GM19328 (cell line): Measurements from ENCODE around the gene RPL38.

ENCODE experiments used
- ATAC-seq: cut with Tn5 transposase; IDR thresholded peaks from one replicate; pipeline ENCODE4 v1.9.1; 2021; ENCODE audit warnings: mild to moderate bottlenecking, moderate library complexity; ENCODE audit not compliant: unreplicated experiment

The RPL38 gene

DNA sequence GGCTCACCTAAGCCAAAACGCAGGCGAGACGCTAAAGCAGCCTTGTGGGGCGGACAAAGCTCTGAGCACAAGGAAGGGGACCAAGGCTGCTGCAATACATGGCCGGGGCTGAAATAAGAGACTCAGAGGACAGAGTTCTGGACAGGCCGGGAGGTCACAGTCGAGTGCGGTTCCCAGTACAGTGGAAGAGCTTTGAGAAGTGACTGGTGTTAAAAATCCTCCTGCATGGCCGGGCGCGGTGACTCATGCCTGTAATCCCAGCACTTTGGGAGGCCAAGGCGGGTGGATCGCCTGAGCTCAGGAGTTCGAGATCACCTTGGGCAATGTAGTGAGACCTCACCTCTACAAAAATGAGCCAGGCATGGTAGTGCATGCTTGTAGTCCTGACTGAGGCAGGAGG is 20.4 kb downstream of the RPL38 start:
- ATAC-seq, result no peak

DNA sequence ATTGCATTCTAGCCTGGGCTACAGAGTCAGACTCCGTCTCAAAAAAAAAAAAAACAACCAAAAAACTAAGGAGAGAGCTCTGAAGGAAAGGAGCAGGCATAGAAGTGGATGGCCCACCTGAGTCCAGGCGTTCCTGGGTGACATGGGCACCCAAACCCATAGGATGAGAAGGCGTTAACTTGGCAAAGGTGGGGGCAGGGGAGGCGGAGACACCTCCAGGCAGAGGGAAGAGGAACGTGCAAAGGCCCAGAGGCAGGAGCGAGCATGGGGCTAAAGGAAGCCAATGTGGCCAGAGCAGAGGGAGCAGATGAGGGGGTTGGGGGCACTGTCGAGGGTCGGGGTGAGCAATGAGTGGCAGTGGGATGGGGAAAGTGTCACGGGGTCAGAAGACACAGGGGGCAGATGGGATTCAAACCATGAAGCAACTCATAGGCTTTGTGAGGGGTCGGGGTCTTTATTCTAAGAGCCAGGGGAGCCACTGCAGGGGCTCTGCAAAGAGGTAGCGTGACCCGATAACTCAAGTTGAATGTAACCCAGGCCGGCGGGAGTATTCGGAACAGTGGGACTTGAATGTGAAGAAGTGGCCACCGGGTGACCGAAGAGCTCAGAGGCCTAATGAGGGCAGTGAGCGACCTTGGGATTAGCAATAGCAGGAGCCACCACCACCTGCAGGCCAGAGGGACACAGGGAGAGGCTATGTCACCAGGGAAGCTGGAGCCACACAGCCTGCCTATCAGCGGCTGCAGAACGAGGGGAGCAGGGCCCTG is 21.7 kb downstream of the RPL38 start:
- no peak for ATAC-seq

DNA sequence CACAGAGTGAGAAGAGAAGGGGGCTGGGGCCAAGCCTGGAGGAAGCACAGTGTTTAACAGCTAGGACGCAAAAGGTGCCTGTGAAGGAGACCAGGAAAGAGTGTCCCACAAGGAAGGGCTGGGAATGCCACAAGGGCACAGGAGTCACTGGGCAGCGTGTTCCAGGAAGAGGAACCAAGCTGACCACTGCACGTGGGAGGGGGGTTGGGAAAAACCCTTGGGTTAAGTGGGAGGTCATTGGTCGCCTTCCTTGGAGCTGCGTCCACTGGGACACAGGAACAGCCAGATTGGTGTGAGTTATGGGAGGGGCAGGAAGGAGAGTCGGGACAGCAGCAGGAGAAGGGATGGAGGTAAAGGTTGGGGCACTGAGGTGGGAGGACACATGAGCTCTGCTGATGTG is 22.8 kb downstream of the RPL38 start:
- no peak for ATAC-seq

DNA sequence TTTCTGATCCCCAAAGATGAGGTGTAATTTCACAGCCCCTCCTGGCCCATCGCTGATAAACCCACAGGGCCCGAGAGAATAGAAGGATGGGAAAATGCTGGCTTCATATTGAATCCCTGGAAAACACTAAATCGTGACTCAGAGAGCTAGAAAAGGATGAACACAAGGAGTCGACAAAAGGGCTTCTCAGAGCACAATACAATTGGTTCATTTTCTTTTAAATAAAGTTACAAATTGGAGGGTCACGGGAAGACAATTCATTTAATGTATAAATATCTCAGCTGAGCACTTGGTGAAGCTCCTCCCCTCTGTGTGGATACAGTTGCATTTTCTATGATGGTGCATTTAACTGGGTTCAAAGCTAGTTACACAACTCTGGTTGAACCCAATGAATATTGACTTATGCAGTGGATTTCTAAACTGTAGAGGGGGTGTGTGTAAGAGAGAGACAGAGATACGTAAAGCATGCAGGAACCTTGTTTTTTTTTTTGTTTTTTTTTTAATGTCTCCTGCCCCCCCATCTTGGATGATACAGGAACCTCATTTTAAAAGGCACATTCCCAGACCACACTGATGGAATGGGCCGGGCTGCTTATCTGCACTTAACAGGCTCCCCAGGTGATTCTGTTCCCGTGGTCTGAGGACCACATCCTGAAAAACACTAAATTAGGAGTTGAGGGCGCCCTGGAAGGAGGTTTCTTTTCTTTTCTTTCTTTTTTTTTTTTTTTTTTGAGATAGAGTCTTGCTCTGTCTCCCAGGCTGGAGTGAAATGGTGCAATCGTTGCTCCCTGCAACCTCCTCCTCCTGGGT is 24.0 kb downstream of the RPL38 start:
- no peak for ATAC-seq

DNA sequence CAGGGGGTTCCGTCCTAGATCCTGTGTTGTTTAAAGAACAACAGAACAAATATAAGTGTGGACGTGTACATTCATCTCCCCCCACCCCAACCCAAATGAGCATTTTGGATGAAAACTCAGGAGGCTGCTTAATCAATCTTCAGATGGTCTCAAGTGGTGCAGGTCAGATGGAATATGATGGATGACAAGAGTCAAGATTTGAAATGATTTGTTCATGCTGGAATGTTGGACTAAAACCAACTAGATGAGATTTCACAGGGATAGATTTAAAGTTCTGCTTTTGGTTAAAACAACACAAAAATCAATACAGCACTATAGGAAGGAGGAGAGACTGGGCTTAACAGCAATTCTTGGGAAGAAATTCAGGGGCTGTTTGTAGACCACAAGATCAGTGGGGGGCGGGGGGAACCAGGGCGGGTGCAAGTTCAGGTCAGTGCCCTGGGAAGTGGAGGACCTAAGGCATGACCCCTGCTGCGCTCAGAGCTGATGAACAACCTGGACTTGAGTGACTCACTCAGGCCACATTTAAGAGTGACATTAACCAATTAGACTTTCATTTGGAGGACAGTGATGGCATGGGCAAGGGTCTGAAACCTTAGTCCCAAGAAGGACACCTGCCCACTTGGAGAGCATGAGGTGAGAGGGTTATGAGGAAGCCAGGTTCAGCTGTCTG is 25.0 kb downstream of the RPL38 start:
- no peak for ATAC-seq

DNA sequence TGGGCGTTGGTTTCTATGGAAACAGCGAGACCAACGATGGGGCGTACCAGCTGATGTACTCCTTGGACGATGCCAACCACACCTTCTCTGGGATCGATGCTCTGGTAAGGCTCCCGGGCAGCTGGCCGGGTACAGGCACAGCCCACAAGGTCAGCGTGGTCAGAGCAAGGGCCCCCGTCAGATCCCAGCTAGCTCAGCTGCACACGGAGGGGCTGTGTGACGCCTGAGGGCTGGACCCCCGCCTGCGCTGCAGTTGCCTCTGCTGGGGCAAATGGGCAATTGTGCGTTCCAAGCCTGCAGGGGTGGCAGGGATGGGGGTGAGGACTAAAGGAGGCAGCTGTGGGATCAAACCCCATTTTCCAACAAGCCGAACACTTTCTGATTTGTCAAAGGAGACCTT is 27.4 kb downstream of the RPL38 start:
- no peak for ATAC-seq

DNA sequence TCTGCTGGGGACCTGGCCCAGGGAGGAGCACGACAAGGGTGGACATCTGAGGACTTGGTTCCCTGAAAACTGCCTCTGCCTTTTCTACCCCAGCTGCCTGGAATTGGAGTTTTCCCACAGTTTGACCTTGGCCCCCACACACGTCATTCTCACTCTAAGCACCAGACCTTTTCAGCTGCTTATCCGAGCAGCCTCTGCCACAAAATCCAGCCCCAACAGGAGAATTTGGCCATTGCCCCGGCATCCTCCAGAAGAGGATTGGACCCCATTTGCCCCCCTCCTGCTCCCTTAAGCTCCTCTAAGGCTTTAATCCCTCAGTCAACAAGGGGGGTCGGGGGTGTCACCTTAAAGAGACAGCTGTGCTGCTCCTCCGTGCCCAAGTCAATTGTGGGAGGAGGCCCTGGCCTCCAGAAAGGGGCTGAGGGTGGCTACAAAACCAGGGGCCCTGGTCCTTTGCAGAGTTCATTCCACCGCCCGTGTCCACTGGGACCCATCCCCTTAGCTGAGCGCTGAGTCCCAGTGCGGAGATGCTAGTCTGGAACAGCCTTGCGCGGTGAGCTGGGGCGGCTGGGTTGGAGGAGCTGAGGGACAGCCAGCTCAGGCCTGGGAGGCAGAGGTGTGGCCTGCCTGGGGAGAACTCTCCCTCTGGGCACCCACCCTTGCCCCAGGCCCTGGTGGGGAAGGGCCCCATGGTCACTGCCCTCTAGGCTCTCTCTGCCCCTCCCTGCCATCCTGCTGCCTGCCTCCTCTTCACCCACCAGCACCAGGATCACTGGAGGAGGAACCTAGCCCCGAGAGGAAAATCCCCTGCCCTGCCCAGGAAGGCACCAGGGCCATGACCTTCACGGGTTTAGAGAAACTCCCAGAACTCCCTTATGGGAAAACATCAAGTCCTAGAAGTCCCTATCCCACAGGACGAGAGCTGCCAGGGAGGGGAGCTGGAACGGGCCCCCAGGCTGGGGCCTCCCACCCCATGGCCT is 28.7 kb downstream of the RPL38 start:
- no peak for ATAC-seq

DNA sequence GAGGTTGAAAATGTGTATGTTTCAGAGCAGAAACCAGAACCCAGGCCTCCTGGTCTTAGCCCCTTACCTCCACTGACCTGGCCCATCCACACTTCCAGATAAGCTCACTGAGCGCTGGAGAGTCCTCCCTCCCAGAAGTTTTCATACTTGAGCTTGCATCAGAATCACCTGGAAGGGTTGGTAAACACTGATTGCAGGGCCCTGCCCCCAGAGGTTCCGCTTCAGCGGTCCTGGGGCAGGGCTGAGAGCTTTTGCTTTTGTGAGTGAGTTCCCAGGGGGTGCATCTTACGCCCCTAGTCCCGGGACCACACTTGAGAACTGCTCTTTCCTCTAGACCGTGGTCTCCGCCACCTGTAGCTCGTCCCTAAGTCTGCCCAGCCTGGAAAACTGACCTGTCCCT is 30.5 kb downstream of the RPL38 start:
- ATAC-seq, result no peak

DNA sequence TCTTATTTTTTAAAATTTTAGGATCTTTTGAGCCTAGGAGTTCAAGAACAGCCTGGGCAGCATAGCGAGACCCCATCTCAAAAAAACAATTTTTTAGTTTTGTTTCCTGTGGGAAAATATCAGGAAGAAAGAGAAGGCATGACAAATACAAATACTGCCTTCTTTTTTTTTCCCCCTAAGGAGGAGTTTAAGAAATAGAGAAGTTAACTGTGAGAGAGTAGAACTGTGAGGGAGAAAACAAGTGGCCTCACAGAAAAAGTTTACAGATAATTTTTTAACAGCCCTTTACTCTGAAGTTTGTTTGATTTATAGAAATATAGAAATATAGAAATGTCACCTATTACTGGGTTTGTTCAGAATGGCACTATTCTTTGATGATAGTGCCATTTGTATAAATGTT is 31.0 kb downstream of the RPL38 start:
- no peak for ATAC-seq

DNA sequence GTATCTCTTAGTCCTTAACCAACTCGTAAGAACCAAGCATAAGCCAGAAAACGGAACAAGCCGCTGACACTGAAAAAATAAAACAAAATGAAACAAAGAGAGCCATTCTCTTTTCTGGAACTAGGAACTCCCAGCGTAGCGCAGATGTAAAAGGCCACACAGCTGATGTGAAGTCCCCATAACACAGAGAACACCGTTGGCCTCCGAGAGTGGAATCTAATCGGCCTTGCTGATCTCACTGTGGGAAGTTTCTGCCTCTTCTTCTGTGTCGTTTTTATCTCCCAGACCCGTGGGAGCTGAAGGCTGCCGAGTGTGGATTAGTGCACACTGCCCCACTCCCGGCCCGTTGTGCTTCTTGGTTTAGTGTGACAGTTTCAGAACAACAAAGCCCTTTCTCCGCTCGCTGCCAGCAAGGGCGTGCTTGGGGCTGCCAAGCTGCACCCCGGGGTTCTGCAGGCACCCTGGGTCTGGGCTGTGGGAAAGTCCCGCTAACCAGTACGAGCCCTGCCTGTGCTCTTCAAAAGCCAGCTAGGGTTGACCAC is 31.6 kb downstream of the RPL38 start:
- no peak for ATAC-seq

DNA sequence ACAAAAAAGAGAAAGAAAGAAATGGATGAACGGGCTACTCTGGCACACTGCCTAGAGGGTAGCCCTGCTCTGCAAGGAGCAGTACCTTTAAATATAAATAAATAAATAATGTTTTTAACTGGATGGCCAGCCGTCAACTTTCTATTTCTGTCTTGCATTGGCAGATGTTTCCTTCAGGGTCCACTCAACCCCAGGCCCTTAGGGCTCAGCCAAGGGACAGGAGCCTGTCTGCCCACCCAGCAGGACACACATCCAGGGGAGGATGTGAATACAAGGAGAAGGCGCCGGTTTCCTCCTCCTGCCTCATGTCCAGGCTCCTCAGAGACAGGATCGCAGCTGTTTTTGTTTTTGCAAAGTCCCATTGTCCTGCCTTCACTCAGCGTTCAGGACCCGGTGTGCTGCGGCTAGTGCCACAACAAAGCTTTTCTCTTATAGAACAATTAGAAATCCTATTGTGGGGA is 32.5 kb downstream of the RPL38 start:
- ATAC-seq, result no peak

DNA sequence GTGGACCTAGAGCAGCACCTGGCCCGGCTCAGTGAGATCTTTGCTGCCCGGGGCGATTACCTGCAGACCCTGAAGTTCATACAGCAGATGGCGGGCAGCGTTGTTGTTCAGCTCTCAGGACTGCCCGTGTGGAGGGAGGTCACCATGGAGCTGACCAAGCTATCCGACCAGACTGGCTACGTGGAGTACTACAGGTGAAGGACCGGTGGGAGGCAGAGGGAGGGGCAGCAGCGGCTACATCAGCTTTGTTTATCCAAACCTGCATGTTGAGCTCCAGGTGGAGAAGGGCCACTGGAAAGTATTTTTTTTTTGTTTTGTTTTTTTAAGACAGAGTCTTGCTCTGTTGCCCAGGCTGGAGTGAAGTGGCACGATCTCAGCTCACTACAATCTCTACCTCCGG is 33.8 kb downstream of the RPL38 start:
- ATAC-seq, result no peak

DNA sequence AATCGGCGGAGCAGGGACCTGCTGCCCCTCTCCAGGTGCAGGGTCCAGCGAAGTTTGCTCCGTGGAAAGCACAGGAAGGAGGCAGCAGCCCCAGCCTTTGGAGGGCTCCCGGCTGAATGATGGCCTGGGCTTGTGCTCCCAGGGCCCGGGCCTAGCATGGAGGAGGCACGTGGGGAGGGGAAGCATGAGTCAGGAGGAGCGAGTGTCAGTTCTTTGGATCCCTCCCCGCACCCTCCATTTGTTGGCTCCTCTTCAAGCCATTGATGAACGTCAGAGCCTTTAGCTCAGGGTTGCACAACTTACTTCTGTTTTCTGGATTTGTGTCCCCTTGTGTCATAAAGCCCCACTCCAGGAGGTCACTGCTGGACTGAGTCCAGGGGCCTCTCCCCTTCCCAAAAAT is 35.7 kb downstream of the RPL38 start:
- no peak for ATAC-seq

DNA sequence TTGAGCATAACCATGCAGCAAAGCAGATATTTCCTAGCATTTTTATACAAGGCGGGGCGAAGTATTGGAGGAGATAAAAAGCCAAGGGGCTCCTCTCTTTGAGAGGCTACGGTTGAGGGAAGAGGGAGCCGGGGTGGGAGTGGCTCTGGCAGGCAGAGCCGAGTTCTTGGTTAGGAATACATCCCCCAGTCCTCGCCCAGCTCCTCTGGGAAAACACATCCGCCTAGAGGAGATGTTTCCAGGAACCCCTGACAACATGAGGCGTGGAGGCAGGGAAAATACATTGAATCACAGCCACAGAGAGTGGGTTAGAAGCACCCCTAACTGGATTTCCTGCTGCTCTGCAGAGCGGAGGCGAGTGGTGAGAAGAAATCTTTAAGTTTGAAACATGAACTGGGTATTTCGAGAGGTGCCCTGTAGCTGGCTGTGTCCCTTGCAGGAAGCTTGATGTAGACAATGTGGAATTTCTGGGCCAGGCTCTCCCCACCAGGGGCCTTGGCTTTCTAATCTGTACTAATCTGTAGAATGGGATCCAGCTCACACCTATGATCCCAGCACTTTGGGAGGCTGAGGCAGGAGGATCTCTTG is 37.2 kb downstream of the RPL38 start:
- ATAC-seq, result no peak

DNA sequence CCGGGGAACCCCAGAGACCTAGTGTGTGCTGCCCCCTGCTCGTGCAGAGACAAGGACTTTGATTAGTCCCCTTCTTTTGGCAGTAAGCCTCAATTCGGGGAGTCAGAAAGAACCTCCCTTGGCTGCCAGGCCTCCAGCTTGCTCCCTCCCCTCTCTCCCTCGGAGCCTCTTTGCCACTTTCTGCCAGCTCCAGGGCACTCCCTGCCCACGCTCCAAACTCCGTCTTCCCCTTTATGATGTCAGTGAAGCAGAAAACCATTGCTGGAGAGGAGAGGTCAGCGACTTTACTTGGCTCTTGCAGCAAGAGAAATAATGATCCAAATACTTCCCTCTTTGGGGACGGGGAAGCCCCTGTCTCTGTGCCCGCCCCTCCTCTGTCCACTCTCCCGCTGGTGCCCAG is 38.0 kb downstream of the RPL38 start:
- ATAC-seq, result no peak

DNA sequence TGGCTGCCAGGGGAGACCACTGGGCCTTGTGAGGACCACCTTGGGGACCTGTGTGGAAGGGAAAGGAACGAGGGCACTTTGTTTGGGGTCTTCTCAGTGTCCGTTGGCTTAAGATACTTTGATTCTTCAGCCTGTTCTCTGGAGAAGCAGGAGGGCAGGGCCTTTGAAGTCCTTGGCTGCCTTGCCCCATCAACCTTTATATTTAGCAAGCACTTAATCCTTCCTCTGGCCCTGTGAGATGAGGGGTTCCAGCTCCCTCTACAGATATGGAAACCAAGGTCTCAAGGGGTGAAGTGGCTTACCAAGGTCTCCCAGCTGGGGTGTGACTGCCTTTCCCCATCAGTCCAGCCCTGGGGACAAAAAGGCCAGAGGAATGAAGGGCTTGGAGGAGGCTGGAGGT is 38.4 kb downstream of the RPL38 start:
- no peak for ATAC-seq

DNA sequence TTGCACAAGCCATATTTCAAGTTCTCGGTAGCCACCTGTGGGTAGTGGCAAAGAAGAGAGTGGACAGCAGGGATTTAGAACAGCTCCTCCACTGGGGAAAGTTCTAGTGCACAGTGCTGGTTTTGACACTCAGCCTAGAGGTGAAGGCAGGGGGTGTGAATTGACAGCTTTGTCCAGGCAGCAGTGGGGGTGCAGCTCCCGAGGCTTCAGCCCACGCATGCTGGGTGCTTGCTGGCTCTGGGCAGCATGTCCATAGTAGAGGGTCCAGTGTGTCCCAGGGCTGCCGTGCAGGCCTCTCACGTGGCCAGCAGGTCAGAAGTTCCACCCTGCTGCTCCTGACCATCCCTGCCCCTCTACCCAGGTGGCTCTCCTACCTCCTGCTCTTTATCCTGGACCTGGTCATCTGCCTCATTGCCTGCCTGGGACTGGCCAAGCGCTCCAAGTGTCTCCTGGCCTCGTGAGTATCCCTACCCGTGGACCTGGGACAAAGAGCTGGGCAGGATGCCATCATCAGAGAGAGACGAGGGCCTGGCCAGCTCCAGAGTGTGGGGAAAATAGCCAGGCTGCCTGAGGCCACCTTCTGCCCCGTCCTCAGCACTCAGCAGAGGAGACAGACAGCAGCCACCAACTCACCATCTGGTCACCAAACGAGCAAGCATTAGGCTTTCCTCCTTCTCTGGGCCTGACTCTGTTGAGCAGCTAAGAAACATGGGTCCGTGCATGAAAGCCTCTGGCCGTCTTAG is 39.7 kb downstream of the RPL38 start:
- ATAC-seq, result no peak

DNA sequence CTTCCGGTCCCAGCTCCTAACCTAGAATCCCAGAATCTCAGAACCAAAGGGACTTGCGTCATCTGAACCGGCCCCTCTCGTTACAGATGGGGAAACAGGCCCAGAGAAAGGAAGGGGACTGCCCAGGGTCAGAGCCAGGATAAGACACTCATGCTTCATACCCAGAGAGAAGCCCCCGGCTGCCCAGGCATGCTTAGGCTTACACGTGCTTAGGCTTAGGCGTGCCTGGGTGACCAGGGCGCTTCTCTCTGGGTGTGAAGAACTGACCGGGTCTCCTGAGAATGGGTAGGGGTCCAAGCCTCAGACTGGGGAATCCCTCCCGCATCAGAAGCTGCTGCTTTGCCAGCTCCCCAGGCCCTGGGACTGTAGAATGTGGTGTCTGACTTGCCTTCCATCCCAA is 40.6 kb downstream of the RPL38 start:
- ATAC-seq, result no peak

DNA sequence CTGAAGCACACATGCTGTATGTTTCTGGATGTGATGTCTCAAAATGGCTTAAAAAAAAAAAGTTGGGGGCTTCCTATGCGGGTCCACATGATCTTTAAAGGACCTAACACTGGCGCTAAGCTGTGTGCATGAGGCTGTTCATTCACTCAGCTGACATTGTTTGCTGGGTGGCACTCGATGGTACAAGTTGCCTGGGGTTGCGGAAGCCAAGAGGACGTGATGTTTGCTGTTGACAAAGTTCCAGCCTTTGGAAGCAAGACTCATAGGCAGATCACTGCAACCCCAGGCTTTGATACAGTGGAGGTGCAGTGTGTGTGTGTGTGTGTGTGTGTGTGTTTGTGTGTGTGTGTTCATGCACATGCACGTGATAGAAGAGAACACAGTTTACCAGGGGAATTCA is 41.1 kb downstream of the RPL38 start:
- ATAC-seq, result no peak
